HEK293 (cell line): ENCODE data around the gene EEF2K.

ENCODE experiments used
- KLF1 ChIP-seq: fragments of 450-650 bp; formaldehyde crosslinking; IDR thresholded peaks from 2 replicates; pipeline ENCODE4 v1.5.1; 2016; ENCODE audit warnings: missing biosample characterization, missing genetic modification characterization
- KLF8 ChIP-seq: fragments of 450-650 bp; formaldehyde crosslinking; IDR thresholded peaks from 2 replicates; pipeline ENCODE4 v1.5.1; 2016; ENCODE audit warnings: missing biosample characterization, missing genetic modification characterization
- PRDM10 ChIP-seq: fragments of 450-650 bp; formaldehyde crosslinking; IDR thresholded peaks from 2 replicates; pipeline ENCODE4 v1.5.1; 2016; ENCODE audit warnings: missing biosample characterization, missing genetic modification characterization
- PRDM2 ChIP-seq: fragments of 450-650 bp; formaldehyde crosslinking; IDR thresholded peaks from 2 replicates; pipeline ENCODE4 v1.5.1; 2016; ENCODE audit warnings: missing biosample characterization, missing genetic modification characterization, borderline replicate concordance
- REPIN1 ChIP-seq: fragments of 450-650 bp; formaldehyde crosslinking; IDR thresholded peaks from 2 replicates; pipeline ENCODE4 v1.5.1; 2017; ENCODE audit warnings: missing biosample characterization, missing genetic modification characterization, low read depth
- SP3 ChIP-seq: fragments of 450-650 bp; formaldehyde crosslinking; IDR thresholded peaks from 2 replicates; pipeline ENCODE4 v1.5.1; 2016; ENCODE audit warnings: missing biosample characterization, missing genetic modification characterization
- ZNF121 ChIP-seq: fragments of 450-650 bp; formaldehyde crosslinking; IDR thresholded peaks from 2 replicates; pipeline ENCODE4 v1.5.1; 2016; ENCODE audit warnings: missing biosample characterization, missing genetic modification characterization
- ZNF148 ChIP-seq: fragments of 450-650 bp; formaldehyde crosslinking; IDR thresholded peaks from 2 replicates; pipeline ENCODE4 v1.5.0; 2017; ENCODE audit warnings: missing biosample characterization, missing genetic modification characterization, borderline replicate concordance
- ZNF18 ChIP-seq: fragments of 450-650 bp; formaldehyde crosslinking; IDR thresholded peaks from 2 replicates; pipeline ENCODE4 v1.5.1; 2016; ENCODE audit warnings: missing biosample characterization, missing genetic modification characterization
- ZNF449 ChIP-seq: fragments of 450-650 bp; formaldehyde crosslinking; IDR thresholded peaks from 2 replicates; pipeline ENCODE4 v1.5.1; 2017; ENCODE audit warnings: missing biosample characterization, mild to moderate bottlenecking, missing genetic modification characterization, moderate library complexity
- ZNF513 ChIP-seq: fragments of 450-650 bp; IDR thresholded peaks from 2 replicates; pipeline ENCODE4 v1.5.1; 2018; ENCODE audit warnings: missing biosample characterization, missing genetic modification characterization
- ZNF561 ChIP-seq: fragments of 450-650 bp; IDR thresholded peaks from 2 replicates; pipeline ENCODE4 v1.5.1; 2018; ENCODE audit warnings: missing biosample characterization, missing genetic modification characterization, borderline replicate concordance
- ZNF580 ChIP-seq: fragments of 450-650 bp; formaldehyde crosslinking; IDR thresholded peaks from 2 replicates; pipeline ENCODE4 v1.5.1; 2016; ENCODE audit warnings: missing biosample characterization, missing genetic modification characterization
- ZNF626 ChIP-seq: fragments of 450-650 bp; sonication (Bioruptor Pico); formaldehyde crosslinking; IDR thresholded peaks from 2 replicates; pipeline ENCODE4 v1.5.1; 2018; ENCODE audit warnings: missing biosample characterization, missing genetic modification characterization, inconsistent platforms
- ZNF629 ChIP-seq: fragments of 450-650 bp; formaldehyde crosslinking; IDR thresholded peaks from 2 replicates; pipeline ENCODE4 v1.5.1; 2017; ENCODE audit warnings: missing biosample characterization, missing genetic modification characterization
- ZNF76 ChIP-seq: fragments of 450-650 bp; formaldehyde crosslinking; IDR thresholded peaks from 2 replicates; pipeline ENCODE4; 2016; ENCODE audit warnings: low read depth, missing biosample characterization, missing genetic modification characterization, borderline replicate concordance
- ZNF791 ChIP-seq: fragments of 450-650 bp; formaldehyde crosslinking; IDR thresholded peaks from 2 replicates; pipeline ENCODE4 v1.5.1; 2016; ENCODE audit warnings: missing biosample characterization, missing genetic modification characterization
- ZSCAN5A ChIP-seq: fragments of 450-650 bp; formaldehyde crosslinking; IDR thresholded peaks from 2 replicates; pipeline ENCODE4 v1.5.1; 2016; ENCODE audit warnings: missing biosample characterization, missing genetic modification characterization

Gene EEF2K

GRCh38 chr16:22195695-22196558 is 10.2 kb upstream of the EEF2K start (continued):
- TF ChIP-seq SP3 (tag by site-specific recombination) (peak; percentile 78), ZNF580 (tag by site-specific recombination) (peak; percentile 76; the same call in 1 of the 2 replicates), KLF8 (tag by site-specific recombination) (peak; percentile 90), ZNF791 (tag by site-specific recombination) (no peak), REPIN1 (tag by site-specific recombination) (peak; percentile 66; the same call in 1 of the 2 replicates), ZNF121 (peak; percentile 99), ZNF561 (tag by site-specific recombination) (peak; percentile 79; the same call in 1 of the 2 replicates), ZNF18 (tag by site-specific recombination) (no peak), ZSCAN5A (no peak), KLF1 (peak; percentile 92), ZNF629 (tag by site-specific recombination) (peak; percentile 76), PRDM10 (tag by site-specific recombination) (0 out of 2 replicates have a peak, but pooled peaks have one; percentile 6), ZNF76 (tag by site-specific recombination) (peak; percentile 59; the same call in 1 of the 2 replicates), ZNF148 (tag by site-specific recombination) (0 out of 2 replicates have a peak, but pooled peaks have one; percentile 19), PRDM2 (tag by site-specific recombination) (peak; percentile 50; the same call in 1 of the 2 replicates), ZNF626 (no peak), ZNF449 (tag by site-specific recombination) (peak; percentile 10; the same call in 1 of the 2 replicates), ZNF513 (peak; percentile 16)
